Measurements from ENCODE around the gene CDH4.

DNA sequence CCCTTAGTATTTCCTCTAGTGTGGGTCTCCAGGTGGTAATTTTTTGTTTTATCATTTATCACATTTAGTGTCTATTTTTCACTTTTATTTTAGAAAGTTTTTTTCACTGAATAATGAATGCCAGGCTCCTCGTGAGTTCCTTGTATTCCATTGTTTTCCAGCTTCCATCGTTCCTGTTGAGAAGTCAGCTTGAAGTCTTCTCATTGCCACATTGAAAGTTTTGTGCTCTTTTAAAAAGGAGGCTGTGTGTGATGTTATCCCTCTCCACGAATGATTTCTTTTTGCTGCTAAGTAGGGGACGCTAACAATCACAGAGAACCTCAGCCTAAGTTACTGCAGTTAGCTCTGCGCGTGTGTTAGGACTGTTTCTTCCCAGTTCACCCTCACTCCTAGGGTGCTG, 619.1 kb downstream of the CDH4 start:
- no peak for TF ChIP-seq POLR2A (IDR thresholded peaks at IDR 0.05)
- TF ChIP-seq, protein P1, sequence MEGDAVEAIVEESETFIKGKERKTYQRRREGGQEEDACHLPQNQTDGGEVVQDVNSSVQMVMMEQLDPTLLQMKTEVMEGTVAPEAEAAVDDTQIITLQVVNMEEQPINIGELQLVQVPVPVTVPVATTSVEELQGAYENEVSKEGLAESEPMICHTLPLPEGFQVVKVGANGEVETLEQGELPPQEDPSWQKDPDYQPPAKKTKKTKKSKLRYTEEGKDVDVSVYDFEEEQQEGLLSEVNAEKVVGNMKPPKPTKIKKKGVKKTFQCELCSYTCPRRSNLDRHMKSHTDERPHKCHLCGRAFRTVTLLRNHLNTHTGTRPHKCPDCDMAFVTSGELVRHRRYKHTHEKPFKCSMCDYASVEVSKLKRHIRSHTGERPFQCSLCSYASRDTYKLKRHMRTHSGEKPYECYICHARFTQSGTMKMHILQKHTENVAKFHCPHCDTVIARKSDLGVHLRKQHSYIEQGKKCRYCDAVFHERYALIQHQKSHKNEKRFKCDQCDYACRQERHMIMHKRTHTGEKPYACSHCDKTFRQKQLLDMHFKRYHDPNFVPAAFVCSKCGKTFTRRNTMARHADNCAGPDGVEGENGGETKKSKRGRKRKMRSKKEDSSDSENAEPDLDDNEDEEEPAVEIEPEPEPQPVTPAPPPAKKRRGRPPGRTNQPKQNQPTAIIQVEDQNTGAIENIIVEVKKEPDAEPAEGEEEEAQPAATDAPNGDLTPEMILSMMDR (IDR thresholded peaks at IDR 0.05), result no peak
